ENCODE data around the gene WFS1. TPM values are rescaled to one million over a fixed set of nuclear protein-coding genes. Genes with fewer than 3 reads are reported as not detected.

The WFS1 gene
- total and polyA plus RNA-seq, 2 of the 8 experiments (the other 6 are each of a cell fraction or from before 2014, with no cell fraction given), result 29.1 to 43.1 TPM

DNA sequence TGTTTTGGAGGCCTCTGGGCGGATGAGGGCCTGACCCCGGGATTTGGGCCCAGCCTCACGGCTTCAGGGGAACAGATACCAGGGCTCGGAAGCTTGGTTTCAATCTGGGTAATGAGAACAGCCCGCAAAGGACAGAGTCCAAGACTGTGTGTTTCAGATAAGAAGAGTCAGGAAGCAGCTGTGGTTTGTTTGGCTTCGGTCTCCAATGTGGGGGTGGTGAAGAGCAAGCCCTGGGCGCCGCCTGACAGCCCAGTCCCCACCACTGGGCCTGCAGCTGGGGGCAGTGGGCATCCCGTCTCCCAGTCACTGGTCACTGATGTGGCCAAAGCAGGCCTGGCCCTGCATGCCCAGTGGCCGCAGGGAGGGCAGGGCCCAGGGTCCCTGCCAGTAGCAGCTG is 9.1 kb downstream of the WFS1 start (continued):
- TF ChIP-seq TEAD4 (IDR thresholded peaks at IDR 0.05; ENCODE audit: low read depth, low read length) (no peak), KDM5A (IDR thresholded peaks at IDR 0.05; ENCODE audit: low read length) (no peak), SP4 (IDR thresholded peaks at IDR 0.05; ENCODE audit: low read length) (no peak), EZH2 (IDR thresholded peaks at IDR 0.05; ENCODE audit: low read depth, low read length, severe bottlenecking) (no peak), ZNF274 (IDR thresholded peaks at IDR 0.05; ENCODE audit: borderline replicate concordance, extremely low read depth, low read length) (no peak), TBP (IDR thresholded peaks at IDR 0.05; ENCODE audit: low read depth, low read length) (no peak), SIN3A (conservative IDR thresholded peaks at IDR 0.05 in 1 of 2, IDR thresholded peaks at IDR 0.05 in 1 of 2; ENCODE audit: low read depth in 1 of 2, low read length in 2 of 2) (no peak)
